GM18502 (cell line): Measurements from ENCODE around the gene APC2.
A peak's percentile ranks its signal among the peaks of the same experiment; 100 is the strongest.
"Not testable (repeated sequence)": the region's sequence is repeated elsewhere in the genome, so short reads cannot be mapped to it uniquely, and the experiment has no call there.

ENCODE experiments used
- ATAC-seq: cut with Tn5 transposase; IDR thresholded peaks from one replicate; pipeline ENCODE4 v1.9.1; 2021; ENCODE audit warnings: mild to moderate bottlenecking; ENCODE audit not compliant: unreplicated experiment, poor library complexity

APC2 gene

GRCh38 chr19:1490311-1491113 lies 40.6 kb downstream of the APC2 start, which contains the start of gene PCSK4:
TSS of gene PCSK4 (minus strand) at chr19:1490350. CDS start at chr19:1490346, 4 bp downstream.
- ATAC-seq: peak; percentile 80

- no peak for ATAC-seq
Measured at GRCh38 chr19:1491114-1491848, 41.4 kb downstream of the APC2 start, which contains the start of gene REEP6. TSS of gene REEP6 (plus strand) at chr19:1491181. CDS start at chr19:1491270, 89 bp downstream.

GRCh38 chr19:1491849-1492170 lies 41.9 kb downstream of the APC2 start:
- ATAC-seq: no peak

GRCh38 chr19:1492474-1493006 lies 42.6 kb downstream of the APC2 start:
- ATAC-seq: no peak

DNA sequence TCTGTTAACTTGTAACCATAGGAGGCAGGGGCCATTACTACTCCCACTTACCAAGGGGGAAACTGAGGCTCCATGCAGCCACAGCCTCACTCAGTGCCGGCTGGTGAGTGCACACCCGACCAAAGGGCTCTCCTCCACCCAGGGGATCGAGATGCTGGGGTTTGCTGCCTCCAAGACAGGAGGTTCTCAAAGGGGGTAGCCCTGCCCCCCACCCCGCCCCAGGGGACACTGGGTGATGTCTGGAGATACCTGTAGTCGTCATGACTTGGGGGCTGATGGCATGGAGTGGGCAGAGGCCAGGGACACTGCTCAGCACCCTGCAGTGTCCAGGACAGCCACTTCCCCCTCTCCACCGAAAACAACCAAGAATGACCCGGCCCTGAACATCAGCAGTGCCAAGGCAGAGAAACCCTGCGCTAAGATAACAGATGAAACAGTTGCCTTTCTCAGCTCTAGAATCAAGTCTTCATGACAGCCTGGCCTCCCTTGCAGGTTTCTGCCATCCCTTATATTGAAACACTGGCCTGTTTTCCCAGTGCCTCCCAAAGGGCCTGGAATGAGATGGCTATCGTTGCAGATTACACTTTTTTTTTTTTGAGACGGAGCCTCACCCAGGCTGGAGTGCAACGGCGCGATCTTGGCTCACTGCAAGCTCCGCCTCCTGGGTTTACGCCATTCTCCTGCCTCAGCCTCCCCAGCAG lies 44.3 kb downstream of the APC2 start:
- ATAC-seq: no peak

- ATAC-seq: no peak
Measured at GRCh38 chr19:1495051-1495798, 45.3 kb downstream of the APC2 start.

GRCh38 chr19:1495799-1496713 lies 46.1 kb downstream of the APC2 start:
- no peak for ATAC-seq

DNA sequence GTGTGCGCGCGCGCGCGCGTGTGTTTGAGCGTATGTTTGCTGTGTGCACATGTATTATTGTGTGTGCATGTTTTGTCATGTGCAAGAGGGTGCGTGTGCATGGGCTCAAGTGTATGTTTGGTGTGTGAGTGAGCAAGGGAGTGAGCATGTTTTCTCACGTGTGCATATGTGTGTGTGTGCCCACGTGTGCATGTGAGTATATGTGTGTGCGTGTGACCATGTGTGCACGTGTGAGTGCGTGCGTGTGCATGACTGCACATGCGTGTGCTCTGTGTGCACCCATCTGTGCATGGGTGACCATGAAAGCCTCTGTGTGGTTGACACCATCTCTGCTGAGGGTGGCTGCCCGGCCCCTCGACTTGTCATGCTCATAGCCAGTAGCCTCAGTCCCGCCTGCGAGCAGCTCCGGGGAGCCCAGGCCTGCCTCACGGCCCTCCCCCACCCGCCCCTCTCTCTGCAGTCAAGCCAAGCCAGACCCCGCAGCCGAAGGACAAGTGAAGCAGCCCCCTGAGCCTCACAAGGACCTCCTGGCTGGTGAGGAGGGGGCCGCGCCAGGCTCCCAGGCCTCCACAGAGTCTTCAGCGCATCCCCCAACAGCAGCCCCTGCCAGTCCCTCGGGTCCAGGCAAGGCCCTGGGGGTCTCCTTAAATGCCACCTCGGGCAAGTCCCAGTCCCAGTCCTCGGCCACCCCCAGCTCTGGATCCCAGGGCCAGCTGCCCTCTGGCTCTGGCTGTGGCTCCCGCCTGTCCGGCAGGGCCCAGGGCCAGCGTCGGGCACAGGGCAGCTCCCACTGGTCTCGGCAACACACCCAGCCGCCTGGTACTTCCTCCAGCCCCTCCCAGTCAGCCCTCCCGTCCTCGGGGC lies 47.0 kb downstream of the APC2 start:
- no peak for ATAC-seq

- ATAC-seq: no peak
Measured at GRCh38 chr19:1497578-1498235, 47.8 kb downstream of the APC2 start.

DNA sequence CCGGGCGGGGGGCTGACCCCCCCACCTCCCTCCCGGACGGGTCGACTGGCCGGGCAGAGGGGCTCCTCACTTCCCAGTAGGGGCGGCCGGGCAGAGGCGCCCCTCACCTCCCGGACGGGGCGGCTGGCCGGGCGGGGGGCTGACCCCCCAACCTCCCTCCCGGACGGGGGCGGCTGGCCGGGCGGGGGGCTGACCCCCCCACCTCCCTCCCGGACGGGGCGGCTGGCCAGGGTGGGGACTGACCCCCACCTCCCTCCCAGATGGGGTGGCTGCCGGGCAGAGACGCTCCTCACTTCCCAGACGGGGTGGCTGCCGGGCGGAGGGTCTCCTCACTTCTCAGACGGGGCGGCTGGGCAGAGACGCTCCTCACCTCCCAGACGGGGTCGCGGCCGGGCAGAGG lies 49.3 kb downstream of the APC2 start:
- not testable (repeated sequence) for ATAC-seq

DNA sequence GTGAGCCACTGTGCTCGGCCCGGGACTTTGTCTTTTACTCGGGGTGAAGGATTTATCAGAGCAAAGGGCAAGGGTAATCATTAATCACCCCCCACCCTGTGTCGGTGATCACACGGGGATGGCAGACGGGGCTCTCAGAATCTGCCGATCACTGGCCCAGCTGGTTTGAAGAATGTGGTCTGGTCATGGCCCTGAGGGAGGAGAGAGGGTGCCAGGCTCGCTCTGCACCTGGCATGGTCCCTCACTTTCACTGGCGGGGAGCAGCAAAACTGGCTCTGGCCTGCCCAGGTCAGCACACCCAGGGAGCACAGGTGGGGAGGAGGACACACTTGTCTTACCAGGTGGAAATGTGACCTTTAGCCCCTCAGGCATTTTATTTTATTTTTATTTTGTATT lies 51.3 kb downstream of the APC2 start:
- ATAC-seq: no peak

DNA sequence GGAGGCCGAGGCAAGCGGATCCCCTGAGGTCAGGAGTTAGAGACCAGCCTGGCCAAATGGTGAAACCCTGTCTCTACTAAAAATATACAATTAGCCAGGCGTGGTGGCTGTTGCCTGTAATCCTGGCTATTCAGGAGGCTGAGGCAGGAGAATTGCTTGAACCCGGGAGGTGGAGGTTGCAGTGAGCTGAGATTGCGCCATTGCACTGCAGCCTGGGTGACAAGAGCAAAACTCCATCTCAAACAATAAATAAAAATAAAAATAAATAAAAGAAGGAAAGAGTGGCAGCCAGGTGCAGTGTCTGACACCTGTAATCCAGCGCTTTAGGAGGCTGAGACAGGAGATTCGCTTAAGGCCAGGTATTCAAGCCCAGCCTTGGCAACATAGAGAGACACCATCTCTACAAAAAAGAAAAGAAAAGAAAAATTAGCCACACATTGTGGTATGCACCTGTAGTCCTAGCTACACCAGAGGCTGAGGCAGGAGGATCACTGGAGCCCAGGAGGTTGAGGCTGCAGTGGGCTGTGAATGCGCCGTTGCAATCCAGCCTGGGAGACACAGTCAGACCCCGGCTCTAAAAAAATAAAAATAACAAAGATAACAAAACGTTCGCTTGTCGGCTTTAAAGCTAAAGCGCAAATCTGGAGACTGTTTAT lies 52.6 kb downstream of the APC2 start:
- ATAC-seq: no peak

- ATAC-seq: no peak
Measured at GRCh38 chr19:1503089-1503924, 53.4 kb downstream of the APC2 start.

DNA sequence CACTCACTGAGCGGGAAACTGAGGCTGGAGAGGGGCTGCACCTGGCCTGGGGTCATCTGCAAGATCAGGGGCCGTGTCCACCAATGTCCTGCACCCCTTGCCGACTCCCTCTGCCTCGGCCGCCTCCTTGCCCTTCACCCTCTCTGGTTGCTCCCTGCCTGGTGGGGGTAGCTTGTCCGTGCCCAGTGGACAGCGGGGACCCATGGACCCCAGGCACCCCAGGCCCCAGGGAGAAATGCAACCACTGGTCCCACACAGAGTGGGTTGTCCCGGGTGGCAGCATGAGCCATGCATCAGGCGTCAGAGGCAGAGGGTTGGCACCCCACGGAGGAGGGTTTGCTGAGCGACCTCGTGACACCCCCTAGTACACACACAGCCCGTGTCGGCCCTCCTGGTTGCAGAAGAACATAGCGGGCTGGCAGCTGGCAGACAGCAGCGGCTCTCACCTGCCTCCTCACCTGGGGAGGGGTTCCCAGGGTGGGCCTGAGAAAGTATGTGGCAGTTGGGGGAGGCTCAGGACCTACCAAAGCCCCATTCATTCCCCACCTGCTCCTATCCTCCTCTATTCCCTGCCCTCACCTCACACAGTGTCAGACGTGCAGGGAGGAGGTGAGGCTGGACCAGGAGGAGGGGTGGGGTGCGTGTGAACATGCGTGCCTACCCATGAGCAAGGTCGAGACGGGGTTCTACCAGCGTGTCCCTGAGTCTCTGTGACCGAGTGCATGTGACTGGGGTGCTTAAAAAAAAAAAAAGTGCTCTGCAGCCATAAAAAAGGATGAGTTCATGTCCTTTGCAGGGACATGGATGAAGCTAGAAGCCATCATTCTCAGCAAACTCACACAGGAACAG lies 54.2 kb downstream of the APC2 start:
- ATAC-seq: no peak

DNA sequence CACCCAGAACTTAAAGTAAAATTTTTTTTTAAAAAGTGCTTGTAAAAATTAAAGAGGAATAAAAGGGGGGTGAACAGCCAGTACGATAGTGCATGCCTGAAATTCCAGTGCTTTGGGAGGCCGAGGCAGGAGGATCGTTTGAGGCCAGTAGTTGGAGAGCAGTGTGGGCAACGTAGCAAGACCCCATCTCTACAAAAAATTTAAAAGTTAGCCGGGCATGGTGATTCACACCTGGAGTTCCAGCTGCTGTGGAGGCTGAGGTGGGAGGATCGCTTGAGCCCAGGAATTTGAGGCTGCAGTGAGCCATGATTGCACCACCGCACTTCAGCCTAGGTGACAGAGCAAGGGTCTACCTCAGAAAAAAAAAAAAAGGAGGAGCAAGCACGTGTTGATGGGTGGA lies 55.1 kb downstream of the APC2 start:
- no peak for ATAC-seq
